ENCODE data around the gene EPN1.

DNA sequence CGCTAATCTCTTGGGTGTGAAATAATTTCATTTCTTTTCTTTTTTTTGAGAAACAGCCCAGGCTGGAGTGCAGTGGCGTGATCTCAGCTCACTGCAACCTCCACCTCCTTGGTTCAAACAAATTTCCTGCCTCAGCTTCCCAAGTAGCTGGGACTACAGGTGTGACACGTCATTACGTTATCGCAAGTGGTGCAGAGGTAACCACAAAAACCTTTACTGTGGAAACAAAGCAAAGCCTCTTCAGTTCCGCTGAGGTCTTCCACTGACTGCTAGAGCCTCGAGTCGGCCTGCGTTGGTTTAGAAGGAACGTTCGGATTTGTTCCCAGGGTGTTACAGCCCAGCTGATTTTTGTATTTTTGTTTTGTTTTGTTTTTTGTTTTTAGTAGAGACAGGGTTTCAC lies 48.7 kb upstream of the EPN1 start:
- TF ChIP-seq EZH2phosphoT487 (IDR thresholded peaks at IDR 0.05; ENCODE audit: insufficient read depth, low read depth): no peak
- no peak for TF ChIP-seq EZH2 (IDR thresholded peaks at IDR 0.05; ENCODE audit: insufficient read depth, poor library complexity, severe bottlenecking)

Data from GM23248 (cell line).